T-helper 17 cell (primary cell): ENCODE data around the gene ITGB5. TPM values are rescaled to one million over a fixed set of nuclear protein-coding genes. Genes with fewer than 3 reads are reported as not detected.

Experiments used
- total RNA-seq, 4 donors: library from RNA in 2 of 4; stranded (reverse) in 2 of 4; gene quantifications; one replicate each; pipeline ENCODE4 v1.2.3 and lab custom pipeline; 2022 to 2026

The ITGB5 gene
- total RNA-seq, 2 donors from 2014 or later: 3.1 to 61.3 TPM

Other genes with a start within 250 kb of the ITGB5 start
- 10 to 100 TPM; 12.1 to 17.0 TPM for gene UMPS, start 156.9 kb downstream of the ITGB5 start, total RNA-seq
- under 1 TPM in 1 of 2 donors, not detected in 1; 0.45 TPM for gene MUC13, start 47.4 kb upstream of the ITGB5 start, total RNA-seq
- gene HEG1, start 168.6 kb upstream of the ITGB5 start, total RNA-seq: 10 to 100 TPM; 20.5 to 30.6 TPM